ENCODE results near the gene NGEF. TPM values are rescaled to one million over a fixed set of nuclear protein-coding genes. Genes with fewer than 3 reads are reported as not detected.

NGEF gene, protein sequence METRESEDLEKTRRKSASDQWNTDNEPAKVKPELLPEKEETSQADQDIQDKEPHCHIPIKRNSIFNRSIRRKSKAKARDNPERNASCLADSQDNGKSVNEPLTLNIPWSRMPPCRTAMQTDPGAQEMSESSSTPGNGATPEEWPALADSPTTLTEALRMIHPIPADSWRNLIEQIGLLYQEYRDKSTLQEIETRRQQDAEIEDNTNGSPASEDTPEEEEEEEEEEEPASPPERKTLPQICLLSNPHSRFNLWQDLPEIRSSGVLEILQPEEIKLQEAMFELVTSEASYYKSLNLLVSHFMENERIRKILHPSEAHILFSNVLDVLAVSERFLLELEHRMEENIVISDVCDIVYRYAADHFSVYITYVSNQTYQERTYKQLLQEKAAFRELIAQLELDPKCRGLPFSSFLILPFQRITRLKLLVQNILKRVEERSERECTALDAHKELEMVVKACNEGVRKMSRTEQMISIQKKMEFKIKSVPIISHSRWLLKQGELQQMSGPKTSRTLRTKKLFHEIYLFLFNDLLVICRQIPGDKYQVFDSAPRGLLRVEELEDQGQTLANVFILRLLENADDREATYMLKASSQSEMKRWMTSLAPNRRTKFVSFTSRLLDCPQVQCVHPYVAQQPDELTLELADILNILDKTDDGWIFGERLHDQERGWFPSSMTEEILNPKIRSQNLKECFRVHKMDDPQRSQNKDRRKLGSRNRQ
- 10.0 TPM for total RNA-seq

DNA sequence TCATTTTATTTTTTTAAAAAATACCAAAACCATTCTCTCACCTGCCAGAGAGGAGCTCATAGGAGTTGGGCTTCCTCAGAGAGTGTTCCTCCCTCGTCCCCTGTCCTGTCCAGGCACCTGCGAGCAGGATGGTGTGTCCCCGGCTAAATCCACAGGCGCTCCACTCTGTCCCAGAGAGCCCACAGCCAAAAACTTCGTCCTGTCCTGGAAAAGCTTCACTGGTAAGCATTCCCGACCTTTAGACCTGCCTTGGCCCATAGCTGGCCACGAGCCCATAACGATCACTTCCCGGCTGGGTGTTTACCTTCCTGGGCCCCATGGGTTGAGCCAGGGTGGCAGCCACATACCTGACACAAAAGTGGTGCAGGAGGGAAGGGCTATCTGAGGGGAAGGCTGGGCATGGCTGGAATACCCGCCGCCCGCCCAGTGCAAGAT is at the start of gene NGEF:
TSS of gene NGEF (minus strand) at position 230 of the 435 bp plus-strand sequence. CDS start 38,366 bp downstream, outside the sequence.

DNA sequence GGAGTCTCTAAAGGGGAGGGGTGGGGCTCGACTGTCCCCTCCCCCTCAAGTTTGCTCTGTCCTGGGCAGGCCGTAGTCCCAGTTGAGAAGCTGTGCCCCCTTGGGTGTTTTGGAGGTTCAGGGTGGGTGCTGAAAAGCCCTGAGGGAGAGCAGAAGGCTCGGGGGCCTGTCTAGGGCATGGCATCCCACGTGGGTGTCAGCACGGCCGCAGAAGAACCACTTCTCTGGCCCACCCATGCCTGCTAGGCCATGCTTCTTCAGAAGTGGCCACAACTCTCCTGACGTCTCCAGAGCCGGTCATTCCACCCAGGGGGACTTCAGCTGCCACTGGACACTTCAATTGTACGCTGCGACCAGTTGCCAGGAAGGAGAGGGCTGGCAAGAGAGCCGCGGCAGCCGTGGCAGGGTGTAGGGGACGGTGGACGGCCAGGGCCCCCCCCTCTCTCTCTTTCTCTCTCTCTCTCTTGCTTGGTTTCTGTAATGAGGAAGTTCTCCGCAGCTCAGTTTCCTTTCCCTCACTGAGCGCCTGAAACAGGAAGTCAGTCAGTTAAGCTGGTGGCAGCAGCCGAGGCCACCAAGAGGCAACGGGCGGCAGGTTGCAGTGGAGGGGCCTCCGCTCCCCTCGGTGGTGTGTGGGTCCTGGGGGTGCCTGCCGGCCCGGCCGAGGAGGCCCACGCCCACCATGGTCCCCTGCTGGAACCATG is 46.9 kb upstream of the NGEF start, which contains the start of gene INPP5D:
TSS of gene INPP5D (plus strand) at position 546 of the 704 bp plus-strand sequence. CDS start at position 683, 137 bp downstream.

DNA sequence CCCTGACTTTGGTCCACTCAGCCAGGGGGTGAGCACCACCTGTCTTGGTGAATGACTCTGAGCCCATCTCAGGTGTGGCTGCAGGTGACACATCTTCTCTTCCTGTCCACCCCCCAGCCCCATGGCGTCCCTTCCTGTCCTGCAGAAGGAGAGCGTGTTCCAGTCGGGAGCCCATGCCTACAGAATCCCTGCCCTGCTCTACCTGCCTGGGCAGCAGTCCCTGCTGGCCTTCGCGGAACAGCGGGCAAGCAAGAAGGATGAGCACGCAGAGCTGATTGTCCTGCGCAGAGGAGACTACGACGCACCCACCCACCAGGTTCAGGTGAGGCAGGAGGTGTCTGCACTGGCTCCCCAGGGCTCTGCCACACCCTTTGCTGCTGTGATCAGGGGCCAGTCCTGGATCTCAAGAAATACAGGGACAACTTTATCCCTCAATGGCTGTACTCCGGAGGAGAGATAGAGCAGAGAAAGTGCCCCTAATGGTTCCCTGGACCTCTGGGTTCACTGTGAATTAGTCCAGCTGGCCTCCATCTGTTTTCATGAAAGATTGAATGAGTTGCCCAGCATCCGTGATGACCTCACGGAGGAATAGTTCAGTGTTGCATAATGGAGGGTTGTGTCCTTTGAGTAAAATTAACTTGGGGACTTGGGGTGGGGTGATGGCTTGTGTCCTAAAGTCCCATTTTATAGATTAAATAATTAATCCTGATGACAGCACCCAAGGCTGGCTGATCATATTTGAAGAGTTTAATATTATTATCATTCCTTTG is 19.7 kb upstream of the NGEF start, which contains the start of gene NEU2:
TSS of gene NEU2 (plus strand) at position 122 of the 770 bp plus-strand sequence. CDS start at position 122, 0 bp downstream.

DNA sequence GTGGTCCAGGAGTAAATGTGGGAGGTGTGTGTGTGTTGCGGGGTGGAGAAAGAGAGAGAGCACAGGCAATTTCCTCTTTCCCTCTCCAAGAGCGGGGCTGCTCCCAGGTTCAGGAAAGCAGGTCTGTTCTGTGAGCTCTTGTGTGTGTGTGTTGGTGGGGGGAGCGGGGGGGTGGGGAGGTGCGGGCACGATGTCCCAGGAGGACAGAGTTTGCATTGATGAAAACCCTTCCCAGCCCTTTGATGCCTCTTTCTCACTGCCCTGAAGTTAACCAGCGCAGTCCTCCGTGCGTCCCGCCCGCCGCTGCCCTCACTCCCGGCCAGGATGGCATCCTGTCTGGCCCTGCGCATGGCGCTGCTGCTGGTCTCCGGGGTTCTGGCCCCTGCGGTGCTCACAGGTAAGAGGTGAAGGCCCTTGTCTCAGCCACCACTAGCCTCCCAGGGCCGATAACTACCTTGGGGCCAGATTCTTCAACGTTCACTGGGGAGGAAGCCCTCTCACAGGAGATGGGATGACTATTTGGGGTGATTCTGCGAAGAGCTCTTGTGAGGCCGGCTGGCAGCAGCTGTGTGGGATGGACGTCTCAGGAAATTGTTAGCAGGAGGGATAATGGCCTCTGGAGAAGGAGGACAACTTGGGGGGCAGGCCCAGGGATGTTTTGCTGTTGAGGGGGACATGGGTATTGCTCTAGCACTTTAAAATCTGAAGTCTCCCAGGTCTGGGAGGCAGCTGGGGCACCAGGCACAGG is 142.9 kb downstream of the NGEF start, which contains the start of gene SNORC:
TSS of gene SNORC (plus strand) at position 247 of the 748 bp plus-strand sequence. CDS start at position 325, 78 bp downstream.

Other genes starting within 250 kb of the NGEF start
- gene KCNJ13, start 236.7 kb downstream of the NGEF start, total RNA-seq, result 8.2 TPM
- 0.55 TPM for gene SNORC, start 143.0 kb downstream of the NGEF start, total RNA-seq
- gene NEU2, start 19.4 kb upstream of the NGEF start, total RNA-seq, result not detected
- 8.0 TPM for gene INPP5D, start 47.1 kb upstream of the NGEF start, total RNA-seq
- gene ATG16L1, start 238.4 kb upstream of the NGEF start, total RNA-seq, result 49.8 TPM

Data from camera-type eye (tissue), 1 donor.